Testis (tissue), 2 donors: Measurements from ENCODE around the gene SIRT5.

ENCODE experiments used
- POLR2A ChIP-seq: fragments of 450-650 bp; IDR thresholded peaks from one replicate; pipeline ENCODE4 v1.6.1; 2017; ENCODE audit warnings: antibody characterized with exemption, mild to moderate bottlenecking, moderate library complexity
- TF ChIP-seq, protein P1 (sequence below), 3 experiments: fragments of 450-650 bp in 2 of 3; fragments of 200-600 bp in 1 of 3; sonication (generic) in 1 of 3; IDR thresholded peaks; one replicate each; pipeline ENCODE4 v1.5.1; 2016 to 2019; ENCODE audit warnings: antibody characterized with exemption in 3 of 3, mild to moderate bottlenecking in 2 of 3, moderate library complexity in 1 of 3

DNA sequence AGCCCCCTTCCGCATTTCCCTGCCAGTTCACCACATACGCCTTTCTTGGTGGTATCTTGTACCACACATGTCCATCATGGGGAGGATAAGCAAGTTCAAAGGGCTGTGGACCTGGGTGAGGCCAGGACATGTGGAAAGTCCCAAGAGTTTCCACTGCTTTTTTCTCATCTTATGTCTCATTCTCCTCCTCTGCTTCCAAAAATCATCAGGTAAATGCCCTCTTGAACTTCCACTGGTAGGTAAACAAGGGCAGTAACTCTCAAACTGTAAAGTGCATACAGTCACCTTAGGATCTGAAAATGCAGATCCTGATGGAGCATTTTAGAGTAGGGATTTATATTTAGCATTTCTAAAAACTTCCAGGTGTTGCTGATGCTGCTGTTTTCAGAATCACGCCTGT is 7.9 kb upstream of the SIRT5 start:
- TF ChIP-seq, protein P1, sequence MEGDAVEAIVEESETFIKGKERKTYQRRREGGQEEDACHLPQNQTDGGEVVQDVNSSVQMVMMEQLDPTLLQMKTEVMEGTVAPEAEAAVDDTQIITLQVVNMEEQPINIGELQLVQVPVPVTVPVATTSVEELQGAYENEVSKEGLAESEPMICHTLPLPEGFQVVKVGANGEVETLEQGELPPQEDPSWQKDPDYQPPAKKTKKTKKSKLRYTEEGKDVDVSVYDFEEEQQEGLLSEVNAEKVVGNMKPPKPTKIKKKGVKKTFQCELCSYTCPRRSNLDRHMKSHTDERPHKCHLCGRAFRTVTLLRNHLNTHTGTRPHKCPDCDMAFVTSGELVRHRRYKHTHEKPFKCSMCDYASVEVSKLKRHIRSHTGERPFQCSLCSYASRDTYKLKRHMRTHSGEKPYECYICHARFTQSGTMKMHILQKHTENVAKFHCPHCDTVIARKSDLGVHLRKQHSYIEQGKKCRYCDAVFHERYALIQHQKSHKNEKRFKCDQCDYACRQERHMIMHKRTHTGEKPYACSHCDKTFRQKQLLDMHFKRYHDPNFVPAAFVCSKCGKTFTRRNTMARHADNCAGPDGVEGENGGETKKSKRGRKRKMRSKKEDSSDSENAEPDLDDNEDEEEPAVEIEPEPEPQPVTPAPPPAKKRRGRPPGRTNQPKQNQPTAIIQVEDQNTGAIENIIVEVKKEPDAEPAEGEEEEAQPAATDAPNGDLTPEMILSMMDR (IDR thresholded peaks at IDR 0.05), result no peak
- TF ChIP-seq POLR2A, result no peak
